T-cell (primary cell): ENCODE measurements around the gene ATP10A. TPM values are rescaled to one million over a fixed set of nuclear protein-coding genes. Genes with fewer than 3 reads are reported as not detected.

ENCODE experiments used
- ATAC-seq, 4 experiments: fragments of 200-7000 bp in 3 of 4; fragments of 150-1000 bp in 1 of 4; cut with Tn5 transposase; replicated peaks in 1 of 4; 1 replicate in 3 of 4; 2 replicates in 1 of 4; pipeline ENCODE4 v1.10.0; 2021; ENCODE audit warnings: moderate library complexity in 3 of 4, mild to moderate bottlenecking in 2 of 4, moderate number of reproducible peaks in 1 of 4
- CTCF ChIA-PET, 2 donors: fragments of 300-600 bp; sonication (Branson Sonifier 250); formaldehyde crosslinking; loops; one replicate each; lab custom pipeline; 2022; ENCODE audit warnings: antibody characterized with exemption in 2 of 2; lab: Charles Lee
- POLR2A ChIA-PET, 2 donors: fragments of 300-600 bp; sonication (Branson Sonifier 250); formaldehyde crosslinking; loops; one replicate each; lab custom pipeline; 2022; ENCODE audit warnings: antibody characterized with exemption in 2 of 2; lab: Charles Lee
- DNase-seq, 35 experiments: peaks; one replicate each; pipeline versions ENCODE4 v3.0.0 to v3.0.0-alpha.2; 2013 to 2023
- H3K27ac ChIP-seq: one replicate; pipeline ENCODE4 v1.5.1; 2013; ENCODE audit warnings: low read length
- H3K27me3 ChIP-seq, 2 experiments: replicated peaks in 1 of 2; 1 replicate in 1 of 2; 2 replicates in 1 of 2; pipeline versions ENCODE4 v1.6.1 to v1.7.0; 2013; ENCODE audit warnings: low read length in 1 of 2, mixed read lengths in 1 of 2; ENCODE audit not compliant: control insufficient read depth in 2 of 2, insufficient read depth in 2 of 2; ENCODE audit errors: extremely low read depth in 1 of 2
- H3K36me3 ChIP-seq, 2 donors: 1 replicate in 1 of 2; 2 replicates in 1 of 2; pipeline versions ENCODE4 v1.6.1 to v1.7.0; 2013; ENCODE audit warnings: low read length in 1 of 2; ENCODE audit not compliant: control insufficient read depth in 2 of 2, insufficient read depth in 1 of 2; ENCODE audit errors: extremely low read depth in 1 of 2
- H3K4me1 ChIP-seq, 2 experiments: 1 replicate in 1 of 2; 2 replicates in 1 of 2; pipeline versions ENCODE4 v1.6.1 to v1.7.0; 2013; ENCODE audit warnings: low read length in 2 of 2, mixed read lengths in 1 of 2; ENCODE audit not compliant: insufficient read depth in 2 of 2, control insufficient read depth in 1 of 2; ENCODE audit errors: extremely low read depth in 1 of 2
- H3K4me3 ChIP-seq, 2 donors: 1 replicate in 1 of 2; 2 replicates in 1 of 2; pipeline versions ENCODE4 v1.5.1 to v1.7.0; 2013; ENCODE audit warnings: mild to moderate bottlenecking in 2 of 2, low read length in 1 of 2, moderate library complexity in 1 of 2; ENCODE audit not compliant: control insufficient read depth in 1 of 2; ENCODE audit errors: extremely low read depth in 1 of 2
- H3K9me3 ChIP-seq: 2 replicates; pipeline ENCODE4 v1.7.0; 2013
- H3K27ac Mint-ChIP-seq, 2 donors: one replicate each; pipeline ENCODE4 v1.8.0; 2020 to 2021; ENCODE audit warnings: mild to moderate bottlenecking in 2 of 2, mixed read lengths in 2 of 2
- H3K27me3 Mint-ChIP-seq, 2 donors: one replicate each; pipeline ENCODE4 v1.8.0; 2021 to 2022; ENCODE audit warnings: mixed read lengths in 2 of 2
- H3K36me3 Mint-ChIP-seq: one replicate; pipeline ENCODE4 v1.8.0; 2021; ENCODE audit warnings: mixed read lengths
- H3K4me1 Mint-ChIP-seq, 3 donors: one replicate each; pipeline ENCODE4 v1.8.0; 2020 to 2022; ENCODE audit warnings: mixed read lengths in 3 of 3, mild to moderate bottlenecking in 1 of 3
- H3K4me3 Mint-ChIP-seq, 3 donors: one replicate each; pipeline ENCODE4 v1.8.0; 2020 to 2022; ENCODE audit warnings: mild to moderate bottlenecking in 3 of 3, mixed read lengths in 3 of 3, moderate library complexity in 3 of 3
- H3K9me3 Mint-ChIP-seq, 3 donors: one replicate each; pipeline ENCODE4 v1.8.0; 2020 to 2022; ENCODE audit warnings: mixed read lengths in 3 of 3
- WGBS: methylation state at CpG from one replicate; pipeline ENCODE4 v1.1.5; 2013; ENCODE audit warnings: missing lambda C conversion rate; ENCODE audit not compliant: insufficient coverage; 5-methylcytosine and 5-hydroxymethylcytosine counted together
- total RNA-seq, 35 experiments: library from RNA in 6 of 35; stranded (reverse) in 6 of 35; fragments of 120-200 nt in 1 of 35; gene quantifications; one replicate each; pipeline versions ENCODE4 v1.2.1 to v1.2.4 and lab custom pipeline; 2013 to 2026

ATP10A gene
- total RNA-seq, 5 donors from 2014 or later (not counting 1 experiment from before 2014, with no cell fraction given) = 37.3 to 65.5 (median 53.4) TPM

DNA sequence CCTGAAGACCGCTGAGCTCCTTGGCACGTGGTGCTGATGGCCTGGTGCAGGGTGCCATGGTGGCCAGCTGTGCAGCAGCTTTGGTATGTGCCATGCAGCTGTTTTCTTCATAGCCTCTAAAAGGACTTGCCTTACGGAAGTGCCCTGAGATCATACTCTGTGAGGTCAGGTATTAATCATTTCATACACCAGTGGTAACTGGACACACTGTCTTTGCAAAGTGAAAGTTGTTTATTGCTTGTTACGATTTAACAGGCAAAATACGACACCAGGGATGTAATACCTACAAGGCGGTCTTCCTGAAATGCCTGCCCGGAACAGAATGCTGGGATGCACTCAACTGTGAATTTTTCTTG is 184.6 kb downstream of the ATP10A start:
- ChIA-PET POLR2A (no interaction called here), CTCF (no interaction called here)
- Mint-ChIP-seq H3K36me3 (peaks cover 47% of the 10 kb centered on the region), H3K4me1 (no peaks in the 10 kb centered on the region), H3K27me3 (no peaks in the 10 kb centered on the region), H3K27ac (no peak overlapping the region), H3K4me3 (no peak overlapping the region), H3K9me3 (no peaks in the 10 kb centered on the region)
- WGBS = 95% methylated on average over 4 of the region's 7 CpGs
- DNase-seq = no peak
- no peak for ATAC-seq
- Histone ChIP-seq H3K36me3 (peaks cover 19 to 31% of the 10 kb centered on the region in 2 donors), H3K27ac (no peak overlapping the region), H3K4me3 (no peak overlapping the region), H3K9me3 (no peaks in the 10 kb centered on the region), H3K27me3 (no peaks in the 10 kb centered on the region), H3K4me1 (no peaks in the 10 kb centered on the region)

DNA sequence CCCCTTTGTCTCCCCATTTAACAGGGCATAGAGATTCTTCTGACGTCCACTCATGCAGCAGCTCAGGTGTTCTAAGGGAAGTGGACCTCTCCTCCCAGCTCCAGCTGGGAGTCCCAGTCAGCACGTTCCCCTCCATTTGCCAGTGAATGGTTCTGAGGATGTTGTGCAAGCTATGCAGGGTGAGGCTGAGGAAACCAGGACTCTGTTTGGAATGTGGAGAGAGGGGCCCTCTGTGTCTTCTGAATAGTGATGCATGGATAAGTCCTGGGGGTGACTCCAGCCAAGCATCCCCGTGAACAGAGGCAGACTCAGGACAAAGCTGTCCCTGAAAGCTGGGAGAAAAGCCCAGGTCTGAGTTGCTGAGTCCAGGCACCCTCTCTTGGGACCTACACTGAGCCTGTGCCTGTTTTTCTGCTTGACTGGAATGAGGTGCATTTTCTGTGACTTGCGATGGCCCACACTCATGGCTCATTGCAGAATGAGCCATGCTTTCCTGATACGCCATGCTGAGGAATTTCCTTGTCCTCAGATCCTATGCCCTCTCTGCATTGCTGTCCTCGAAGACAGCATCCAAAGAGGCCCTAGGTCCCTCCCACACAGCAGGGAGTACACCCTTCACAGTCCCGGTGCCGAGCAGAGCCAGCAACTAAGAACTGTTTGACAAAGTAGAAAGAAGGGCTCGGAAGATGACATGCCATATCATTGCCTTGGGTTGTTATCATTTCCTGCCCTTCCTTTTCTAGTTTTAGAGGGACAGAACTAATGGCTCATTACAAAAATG is 185.2 kb downstream of the ATP10A start:
- no peaks in the 10 kb centered on the region for H3K9me3 Mint-ChIP-seq
- CTCF ChIA-PET = no interaction called here
- no peak overlapping the region for H3K27ac Mint-ChIP-seq
- WGBS = 79% methylated on average over 8 of the region's 9 CpGs
- Histone ChIP-seq H3K4me1 (no peaks in the 10 kb centered on the region), H3K36me3 (peaks cover 15 to 31% of the 10 kb centered on the region in 2 donors), H3K27ac (no peak overlapping the region), H3K4me3 (no peak overlapping the region), H3K27me3 (no peaks in the 10 kb centered on the region), H3K9me3 (no peaks in the 10 kb centered on the region)
- no peak for ATAC-seq
- H3K4me1 Mint-ChIP-seq = no peaks in the 10 kb centered on the region
- DNase-seq = no peak
- H3K4me3 Mint-ChIP-seq = no peak overlapping the region
- no peaks in the 10 kb centered on the region for H3K27me3 Mint-ChIP-seq
- peaks cover 41% of the 10 kb centered on the region for H3K36me3 Mint-ChIP-seq
- POLR2A ChIA-PET = no interaction called here

DNA sequence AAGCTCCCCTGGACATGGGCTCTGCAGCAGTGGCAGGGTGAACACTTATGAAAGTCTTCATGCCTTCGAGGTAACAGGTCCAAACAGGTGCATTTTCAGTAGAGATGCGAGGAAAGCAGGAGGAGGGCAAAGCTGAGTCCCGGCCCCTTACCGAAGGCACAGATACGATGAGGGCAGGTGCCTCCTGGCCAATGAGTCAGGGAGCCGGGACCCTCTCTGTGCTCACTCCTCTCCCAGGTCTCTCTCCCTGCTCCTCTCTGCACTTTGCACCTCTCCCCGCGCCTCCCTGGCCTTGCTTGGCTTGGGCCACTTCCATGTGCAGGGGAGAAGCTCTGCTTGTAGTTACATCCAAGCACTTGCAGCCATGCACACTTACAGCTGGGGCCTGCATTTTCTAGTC is 187.1 kb downstream of the ATP10A start:
- Histone ChIP-seq H3K36me3 (peaks cover 15 to 26% of the 10 kb centered on the region in 2 donors), H3K27me3 (peaks cover 0 to 6% of the 10 kb centered on the region in 2 experiments), H3K4me1 (no peaks in the 10 kb centered on the region), H3K4me3 (no peak overlapping the region), H3K27ac (no peak overlapping the region), H3K9me3 (no peaks in the 10 kb centered on the region)
- H3K9me3 Mint-ChIP-seq = peaks cover 0 to 5% (median 4%) of the 10 kb centered on the region in 3 donors
- CTCF ChIA-PET = no interaction called here
- H3K27me3 Mint-ChIP-seq = peaks cover 0 to 3% of the 10 kb centered on the region in 2 donors
- 94% methylated on average over 5 of the region's 8 CpGs for WGBS
- H3K36me3 Mint-ChIP-seq = peaks cover 27% of the 10 kb centered on the region
- ATAC-seq = no peak
- no peaks in the 10 kb centered on the region for H3K4me1 Mint-ChIP-seq
- DNase-seq = no peak
- POLR2A ChIA-PET = no interaction called here
- no peak overlapping the region for H3K4me3 Mint-ChIP-seq
- H3K27ac Mint-ChIP-seq = no peak overlapping the region

DNA sequence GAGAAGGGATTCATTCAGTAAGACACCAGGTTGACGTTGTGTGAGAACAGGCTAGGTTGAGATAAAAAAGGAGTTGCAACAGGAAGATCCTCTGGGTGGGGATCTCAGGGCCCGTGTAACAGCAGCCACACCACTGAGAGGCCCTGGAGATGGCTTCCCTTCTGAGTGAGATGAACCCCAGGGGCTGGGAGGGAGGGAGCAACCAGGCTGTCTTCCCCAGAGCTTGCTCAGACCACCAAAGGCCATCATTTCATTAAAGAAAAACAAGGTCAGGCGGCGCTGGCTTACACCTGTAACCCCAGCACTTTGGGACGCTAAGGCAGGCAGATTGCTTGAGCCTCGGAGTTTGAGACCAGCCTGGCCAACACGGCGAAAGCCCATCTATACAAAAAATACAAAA is 187.7 kb downstream of the ATP10A start:
- no peak overlapping the region for H3K4me3 ChIP-seq
- DNase-seq = no peak
- H3K27ac ChIP-seq = no peak overlapping the region
- ATAC-seq = no peak
- no peaks in the 10 kb centered on the region for H3K9me3 ChIP-seq
- POLR2A ChIA-PET = no interaction called here
- Mint-ChIP-seq H3K4me1 (peaks cover 0 to 3% (median 3%) of the 10 kb centered on the region in 3 donors), H3K27me3 (peaks cover 3 to 5% of the 10 kb centered on the region in 2 donors), H3K9me3 (peaks cover 0 to 5% (median 4%) of the 10 kb centered on the region in 3 donors), H3K36me3 (peaks cover 21% of the 10 kb centered on the region), H3K4me3 (no peak overlapping the region), H3K27ac (no peak overlapping the region)
- H3K27me3 ChIP-seq = peaks cover under 1 to 8% of the 10 kb centered on the region in 2 experiments
- 68% methylated on average over 4 of the region's 8 CpGs for WGBS
- CTCF ChIA-PET = interaction anchor here in 1 of 2 donors (0.7 kb wide), 1 partner anchor 16 kb away, joined by 6 read pairs; no protein-coding TSS in a partner anchor
- H3K36me3 ChIP-seq = peaks cover 9 to 20% of the 10 kb centered on the region in 2 donors
- H3K4me1 ChIP-seq = no peaks in the 10 kb centered on the region

DNA sequence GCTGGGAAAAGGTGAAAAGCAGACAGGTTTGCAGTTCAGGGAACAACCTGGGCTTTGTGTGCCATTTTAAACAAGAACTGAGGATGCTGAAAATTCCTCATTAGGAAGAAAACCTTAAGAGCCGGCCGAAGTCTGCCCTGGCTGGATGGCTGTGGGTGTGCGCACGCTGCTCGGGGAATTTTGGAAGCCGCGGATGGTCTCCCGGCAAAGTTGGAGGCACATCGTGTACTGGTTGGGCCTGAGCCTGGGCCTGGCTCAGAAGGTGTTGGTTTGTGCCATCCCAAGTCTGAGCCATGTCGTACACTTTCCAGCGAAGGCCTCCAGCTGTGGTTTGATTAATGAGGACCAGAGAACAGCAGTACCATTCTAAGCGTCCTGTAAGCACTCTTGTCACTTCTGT is 188.2 kb downstream of the ATP10A start:
- H3K9me3 ChIP-seq = no peaks in the 10 kb centered on the region
- ChIA-PET POLR2A (no interaction called here), CTCF (no interaction called here)
- peaks cover 0 to 2% of the 10 kb centered on the region in 2 experiments for H3K4me1 ChIP-seq
- 95% methylated on average over 12 of the region's 12 CpGs for WGBS
- DNase-seq = no peak
- ATAC-seq = no peak
- no peak overlapping the region for H3K4me3 Mint-ChIP-seq
- peaks cover 4 to 10% of the 10 kb centered on the region in 2 donors for H3K27me3 Mint-ChIP-seq
- no peak overlapping the region for H3K27ac ChIP-seq
- H3K4me1 Mint-ChIP-seq = peaks cover 0 to 7% (median 4%) of the 10 kb centered on the region in 3 donors
- H3K27me3 ChIP-seq = peaks cover 2 to 12% of the 10 kb centered on the region in 2 experiments
- peaks cover 16% of the 10 kb centered on the region for H3K36me3 Mint-ChIP-seq
- H3K9me3 Mint-ChIP-seq = peaks cover 0 to 5% (median 4%) of the 10 kb centered on the region in 3 donors
- H3K27ac Mint-ChIP-seq = no peak overlapping the region
- H3K4me3 ChIP-seq = no peak overlapping the region
- H3K36me3 ChIP-seq = peaks cover 7 to 15% of the 10 kb centered on the region in 2 donors

DNA sequence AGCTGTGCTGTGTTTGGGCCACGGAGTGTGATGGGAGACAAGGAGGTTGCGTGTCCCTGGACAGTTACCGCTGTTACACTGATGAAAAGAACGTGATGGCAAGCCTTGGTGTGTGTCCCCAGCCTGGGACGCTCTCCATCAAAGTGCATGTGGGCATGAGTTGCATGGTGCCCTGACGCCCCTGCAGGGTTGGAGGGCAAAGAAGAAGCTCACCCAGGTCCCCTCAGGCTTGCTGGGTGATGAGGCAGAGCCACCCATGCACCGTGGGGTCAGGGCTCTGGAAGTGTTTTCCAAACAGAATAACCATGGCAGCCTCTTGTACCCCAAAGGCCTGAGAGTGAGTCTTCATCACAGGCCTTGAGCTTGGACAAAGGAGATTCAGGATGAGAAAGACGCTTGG is 189.2 kb downstream of the ATP10A start:
- peaks cover 2 to 22% of the 10 kb centered on the region in 2 experiments for H3K27me3 ChIP-seq
- Mint-ChIP-seq H3K4me1 (peaks cover 0 to 11% (median 7%) of the 10 kb centered on the region in 3 donors), H3K36me3 (peaks cover 12% of the 10 kb centered on the region), H3K9me3 (peaks cover 0 to 5% (median 4%) of the 10 kb centered on the region in 3 donors), H3K4me3 (no peak overlapping the region), H3K27ac (no peak overlapping the region), H3K27me3 (peaks cover 7 to 16% of the 10 kb centered on the region in 2 donors)
- no peak overlapping the region for H3K27ac ChIP-seq
- ChIA-PET CTCF (no interaction called here), POLR2A (no interaction called here)
- H3K4me3 ChIP-seq = no peak overlapping the region
- H3K4me1 ChIP-seq = peaks cover 0 to 3% of the 10 kb centered on the region in 2 experiments
- WGBS = 83% methylated on average over 8 of the region's 8 CpGs
- peaks cover 0 to 9% of the 10 kb centered on the region in 2 donors for H3K36me3 ChIP-seq
- DNase-seq = no peak
- no peak for ATAC-seq
- H3K9me3 ChIP-seq = no peaks in the 10 kb centered on the region
